AML-193 (cell line): ENCODE measurements around the gene MICAL2.

Experiments
- DNase-seq, 2 experiments: peaks; one replicate each; lab custom pipeline; 2025; lab: John Stamatoyannopoulos, UW

MICAL2 gene

GRCh38 chr11:12077535-12078280 is 32.7 kb upstream of the MICAL2 start:
- no peak for DNase-seq

GRCh38 chr11:12079726-12080556 is 30.4 kb upstream of the MICAL2 start:
- DNase-seq = no peak

- DNase-seq = no peak
Observed at GRCh38 chr11:12083380-12083779, 27.0 kb upstream of the MICAL2 start.

GRCh38 chr11:12084256-12084655 is 26.1 kb upstream of the MICAL2 start:
- DNase-seq = no peak

GRCh38 chr11:12085371-12086251 is 24.8 kb upstream of the MICAL2 start:
- no peak for DNase-seq

- peak; percentile 57 to 70 for DNase-seq
Observed at GRCh38 chr11:12086271-12087074, 23.9 kb upstream of the MICAL2 start.

- DNase-seq = peak; percentile 58 to 71
Observed at GRCh38 chr11:12087075-12088004, 23.1 kb upstream of the MICAL2 start.

GRCh38 chr11:12088047-12088481 is 22.3 kb upstream of the MICAL2 start:
- DNase-seq = no peak

GRCh38 chr11:12088531-12088930 is 21.9 kb upstream of the MICAL2 start:
- DNase-seq = no peak

GRCh38 chr11:12089041-12089440 is 21.3 kb upstream of the MICAL2 start:
- no peak for DNase-seq

GRCh38 chr11:12089473-12089872 is 20.9 kb upstream of the MICAL2 start:
- DNase-seq = no peak

GRCh38 chr11:12090061-12090591 is 20.3 kb upstream of the MICAL2 start:
- peak; percentile 42 to 57 for DNase-seq

- DNase-seq = no peak
Observed at GRCh38 chr11:12090761-12091258, 19.6 kb upstream of the MICAL2 start.

- DNase-seq = no peak
Observed at GRCh38 chr11:12091956-12092558, 18.3 kb upstream of the MICAL2 start.

GRCh38 chr11:12092714-12093113 is 17.7 kb upstream of the MICAL2 start:
- DNase-seq = no peak

GRCh38 chr11:12094872-12095800 is 15.3 kb upstream of the MICAL2 start:
- no peak for DNase-seq

- DNase-seq = no peak
Observed at GRCh38 chr11:12097219-12097618, 13.2 kb upstream of the MICAL2 start.

GRCh38 chr11:12098601-12099000 is 11.8 kb upstream of the MICAL2 start:
- DNase-seq = no peak
